Gastroesophageal sphincter (tissue), 4 donors: Measurements from ENCODE around the gene RAD51B. TPM values are rescaled to one million over a fixed set of nuclear protein-coding genes. Genes with fewer than 3 reads are reported as not detected.
"Not testable (repeated sequence)": the region's sequence is repeated elsewhere in the genome, so short reads cannot be mapped to it uniquely, and the experiment has no call there.

Source experiments
- ATAC-seq: fragments of 150-250 bp; one replicate; pipeline ENCODE4 v1.9.1; 2016; ENCODE audit warnings: mild to moderate bottlenecking, moderate library complexity
- H3K27ac ChIP-seq, 4 donors: fragments of 200-600 bp; sonication (generic) in 3 of 4; 1 replicate in 3 of 4; 2 replicates in 1 of 4; pipeline ENCODE4 v1.5.1; 2016 to 2019
- H3K27me3 ChIP-seq: fragments of 200-600 bp; sonication (generic); one replicate; pipeline ENCODE4 v1.5.1; 2019
- H3K36me3 ChIP-seq, 2 donors: fragments of 200-600 bp; sonication (generic); one replicate each; pipeline ENCODE4 v1.5.1; 2019; ENCODE audit warnings: control low read depth in 1 of 2
- H3K4me1 ChIP-seq, 3 donors: fragments of 200-600 bp; sonication (generic); 1 replicate in 2 of 3; 2 replicates in 1 of 3; pipeline ENCODE4 v1.5.1; 2016 to 2019; ENCODE audit warnings: control low read depth in 2 of 3
- H3K4me3 ChIP-seq, 2 donors: fragments of 200-600 bp; sonication (generic); one replicate each; pipeline ENCODE4 v1.5.1; 2019; ENCODE audit warnings: mild to moderate bottlenecking in 1 of 2, moderate library complexity in 1 of 2
- H3K9me3 ChIP-seq, 3 donors: fragments of 200-600 bp; sonication (generic); one replicate each; pipeline ENCODE4 v1.5.1; 2017 to 2019; ENCODE audit warnings: control low read depth in 2 of 3
- CTCF ChIP-seq, 4 experiments: fragments of 200-600 bp in 2 of 4; fragments of 450-650 bp in 2 of 4; sonication (generic) in 1 of 4; IDR thresholded peaks; one replicate each; pipeline ENCODE4 v1.5.1; 2017 to 2019; ENCODE audit warnings: antibody characterized with exemption in 4 of 4, mild to moderate bottlenecking in 2 of 4, moderate library complexity in 2 of 4
- EP300 ChIP-seq: sonication (generic); formaldehyde crosslinking; IDR thresholded peaks from one replicate; pipeline ENCODE4 v1.6.1; 2017; ENCODE audit warnings: antibody characterized with exemption, mild to moderate bottlenecking
- POLR2A ChIP-seq, 2 donors: fragments of 450-650 bp; IDR thresholded peaks; one replicate each; pipeline ENCODE4 v1.6.1; 2017; ENCODE audit warnings: antibody characterized with exemption in 2 of 2, mild to moderate bottlenecking in 2 of 2, moderate library complexity in 1 of 2
- POLR2AphosphoS5 ChIP-seq: sonication (generic); formaldehyde crosslinking; IDR thresholded peaks from one replicate; pipeline ENCODE4 v1.6.1; 2017; ENCODE audit warnings: antibody characterized with exemption
- WGBS, 2 donors: methylation state at CpG; one replicate each; pipeline ENCODE4 v1.1.5; 2018; ENCODE audit warnings: low coverage in 1 of 2; 5-methylcytosine and 5-hydroxymethylcytosine counted together
- total RNA-seq, 4 donors: library from RNA; depleted of rRNA; stranded (reverse); fragments of >200 nt; gene quantifications; one replicate each; pipeline ENCODE4 v1.1.0, GENCODE V29; 2016

Gene RAD51B
- total RNA-seq, 4 donors from 2014 or later, result 5.1 to 7.0 (median 6.0) TPM

DNA sequence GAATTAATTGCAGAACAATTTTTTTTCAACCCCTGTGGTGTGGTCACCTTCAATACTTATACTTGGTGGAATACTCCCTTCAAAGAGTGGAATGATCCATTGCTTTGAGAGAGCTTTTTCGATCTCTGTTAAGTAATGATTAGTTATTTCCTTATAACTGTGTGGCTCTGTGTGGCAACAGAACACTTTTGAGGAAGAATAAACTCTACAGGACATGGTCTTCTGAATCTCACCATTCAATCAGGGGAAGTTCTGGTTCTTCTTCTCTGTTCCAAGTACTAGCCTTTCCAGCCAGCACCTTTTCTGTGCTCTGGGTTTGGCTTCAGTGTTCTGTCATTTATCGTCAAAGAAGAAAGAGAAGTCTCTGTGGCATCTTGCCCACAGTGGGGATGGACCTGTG is 604.1 kb downstream of the RAD51B start:
- Histone ChIP-seq H3K27ac (no peak overlapping the region), H3K4me1 (peaks cover 0 to 15% (median 0%) of the 10 kb centered on the region in 3 donors), H3K4me3 (no peak overlapping the region), H3K27me3 (no peaks in the 10 kb centered on the region), H3K9me3 (no peaks in the 10 kb centered on the region), H3K36me3 (no peaks in the 10 kb centered on the region)
- ATAC-seq, result no peak
- no peak for TF ChIP-seq POLR2A (IDR thresholded peaks at IDR 0.05)
- TF ChIP-seq CTCF (IDR thresholded peaks at IDR 0.05), result no peak
- no peak for TF ChIP-seq POLR2AphosphoS5
- no peak for TF ChIP-seq EP300
- WGBS, 2 donors, result 66 to 95% methylated on average over 2 of the region's 2 CpGs

GRCh38 chr14:68424443-68425172 is 605.0 kb downstream of the RAD51B start:
- 44 to 100% methylated on average over 1 to 2 of the region's 2 CpGs for WGBS, 2 donors
- no peak for TF ChIP-seq EP300
- no peak for TF ChIP-seq POLR2A (IDR thresholded peaks at IDR 0.05)
- no peak for TF ChIP-seq POLR2AphosphoS5
- no peak for TF ChIP-seq CTCF (IDR thresholded peaks at IDR 0.05)

GRCh38 chr14:68426661-68427549 is 607.3 kb downstream of the RAD51B start:
- Histone ChIP-seq H3K27ac (no peak overlapping the region), H3K4me1 (no peaks in the 10 kb centered on the region), H3K36me3 (no peaks in the 10 kb centered on the region), H3K4me3 (no peak overlapping the region), H3K27me3 (no peaks in the 10 kb centered on the region), H3K9me3 (no peaks in the 10 kb centered on the region)
- ATAC-seq, result no peak
- TF ChIP-seq EP300 (no peak), POLR2A (IDR thresholded peaks at IDR 0.05) (no peak), CTCF (IDR thresholded peaks at IDR 0.05) (no peak), POLR2AphosphoS5 (no peak)
- 86 to 92% methylated on average over 5 of the region's 6 CpGs for WGBS, 2 donors

More at GRCh38 chr14:68424443-68425172, 605.0 kb downstream of the RAD51B start:
- H3K4me3 ChIP-seq, result no peak overlapping the region
- H3K4me1 ChIP-seq, result peaks cover 0 to 7% (median 0%) of the 10 kb centered on the region in 3 donors
- ATAC-seq, result no peak
- H3K9me3 ChIP-seq, result no peaks in the 10 kb centered on the region
- no peaks in the 10 kb centered on the region for H3K36me3 ChIP-seq
- no peak overlapping the region for H3K27ac ChIP-seq
- H3K27me3 ChIP-seq, result no peaks in the 10 kb centered on the region

DNA sequence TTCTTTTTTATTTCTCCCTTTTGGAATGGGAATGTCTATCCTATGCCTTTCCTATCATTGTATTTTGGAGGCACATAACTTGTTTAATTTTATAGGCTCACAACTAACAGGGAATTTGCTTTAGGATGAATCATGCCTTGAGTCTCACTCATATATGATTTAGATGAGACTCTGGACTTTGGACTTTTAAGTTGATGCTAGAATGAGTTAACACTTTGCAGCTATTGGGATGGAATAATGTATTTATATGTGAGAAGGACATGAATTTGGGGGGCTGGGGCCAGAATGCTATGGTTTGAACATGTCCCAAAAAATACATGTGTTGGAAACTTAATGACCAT is 607.9 kb downstream of the RAD51B start:
- no peaks in the 10 kb centered on the region for H3K36me3 ChIP-seq
- no peaks in the 10 kb centered on the region for H3K9me3 ChIP-seq
- no peaks in the 10 kb centered on the region for H3K4me1 ChIP-seq
- H3K4me3 ChIP-seq, result no peak overlapping the region
- H3K27me3 ChIP-seq, result no peaks in the 10 kb centered on the region
- ATAC-seq, result no peak
- TF ChIP-seq POLR2A (IDR thresholded peaks at IDR 0.05), result no peak
- no peak for TF ChIP-seq CTCF (IDR thresholded peaks at IDR 0.05)
- TF ChIP-seq POLR2AphosphoS5, result no peak
- no peak for TF ChIP-seq EP300
- no peak overlapping the region for H3K27ac ChIP-seq

- H3K27me3 ChIP-seq, ATAC-seq, H3K36me3 ChIP-seq, H3K9me3 ChIP-seq, H3K27ac ChIP-seq, H3K4me1 ChIP-seq, H3K4me3 ChIP-seq: not testable (repeated sequence)
- 100% methylated on average over 2 to 4 of the region's 5 CpGs for WGBS, 2 donors
These were observed 609.3 kb downstream of the RAD51B start for GRCh38 chr14:68428900-68429299.

DNA sequence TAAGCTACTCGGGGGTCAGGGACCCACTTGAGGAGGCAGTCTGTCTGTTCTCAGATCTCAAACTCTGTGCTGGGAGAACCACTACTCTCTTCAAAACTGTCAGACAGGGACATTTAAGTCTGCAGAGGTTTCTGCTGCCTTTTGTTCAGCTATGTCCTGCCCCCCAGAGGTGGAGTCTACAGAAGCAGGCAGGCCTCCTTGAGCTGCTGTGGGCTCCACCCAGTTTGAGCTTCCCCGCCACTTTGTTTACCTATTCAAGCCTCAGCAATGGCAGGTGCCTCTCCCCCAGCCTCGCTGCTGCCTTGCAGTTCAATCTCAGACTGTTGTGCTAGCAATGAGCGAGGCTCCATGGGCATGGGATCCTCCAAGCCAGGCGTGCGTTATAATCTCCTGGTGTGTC is 614.6 kb downstream of the RAD51B start:
- not testable (repeated sequence) for H3K4me3 ChIP-seq, ATAC-seq, H3K4me1 ChIP-seq, H3K27me3 ChIP-seq, H3K9me3 ChIP-seq, H3K27ac ChIP-seq, H3K36me3 ChIP-seq
- WGBS, 2 donors, result 100% methylated on average over 1 of the region's 6 CpGs; no CpG with 5 or more reads in 1 of the 2 donors

DNA sequence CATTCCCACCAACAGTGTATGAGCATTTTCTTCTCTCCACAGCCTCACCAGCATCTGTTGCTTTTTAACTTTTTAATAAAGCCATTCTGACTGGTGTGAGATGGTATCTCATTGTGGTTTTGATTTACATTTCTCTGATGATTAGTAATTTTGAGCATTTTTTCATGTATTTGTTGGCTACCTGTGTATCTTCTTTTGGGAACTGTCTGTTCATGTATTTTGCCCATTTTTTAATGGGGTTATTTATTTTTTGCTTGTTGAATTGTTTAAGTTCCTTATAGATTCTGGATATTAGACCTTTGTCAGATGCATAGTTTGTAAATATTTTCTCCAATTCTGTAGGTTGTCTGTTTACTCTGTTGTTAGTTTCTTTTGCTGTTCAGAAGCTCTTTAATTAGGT is 616.1 kb downstream of the RAD51B start:
- H3K4me3 ChIP-seq, H3K9me3 ChIP-seq, H3K27me3 ChIP-seq, H3K27ac ChIP-seq, H3K36me3 ChIP-seq, ATAC-seq: not testable (repeated sequence)
- H3K4me1 ChIP-seq, result peaks cover 0 to 15% (median 0%) of the 10 kb centered on the region in 3 donors
